GM18867 (cell line): ENCODE measurements around the gene PIANP.

Experiments used
- ATAC-seq: cut with Tn5 transposase; IDR thresholded peaks from one replicate; pipeline ENCODE4 v1.9.1; 2021; ENCODE audit warnings: mild to moderate bottlenecking, moderate library complexity; ENCODE audit not compliant: unreplicated experiment

Gene PIANP

GRCh38 chr12:6672143-6672542, 28.5 kb downstream of the PIANP start:
- no peak for ATAC-seq

GRCh38 chr12:6667559-6668210, 32.9 kb downstream of the PIANP start:
- ATAC-seq: no peak

- no peak for ATAC-seq
Observed at GRCh38 chr12:6666211-6666610, 34.4 kb downstream of the PIANP start.

- no peak for ATAC-seq
Observed at GRCh38 chr12:6664902-6665301, 35.7 kb downstream of the PIANP start.

DNA sequence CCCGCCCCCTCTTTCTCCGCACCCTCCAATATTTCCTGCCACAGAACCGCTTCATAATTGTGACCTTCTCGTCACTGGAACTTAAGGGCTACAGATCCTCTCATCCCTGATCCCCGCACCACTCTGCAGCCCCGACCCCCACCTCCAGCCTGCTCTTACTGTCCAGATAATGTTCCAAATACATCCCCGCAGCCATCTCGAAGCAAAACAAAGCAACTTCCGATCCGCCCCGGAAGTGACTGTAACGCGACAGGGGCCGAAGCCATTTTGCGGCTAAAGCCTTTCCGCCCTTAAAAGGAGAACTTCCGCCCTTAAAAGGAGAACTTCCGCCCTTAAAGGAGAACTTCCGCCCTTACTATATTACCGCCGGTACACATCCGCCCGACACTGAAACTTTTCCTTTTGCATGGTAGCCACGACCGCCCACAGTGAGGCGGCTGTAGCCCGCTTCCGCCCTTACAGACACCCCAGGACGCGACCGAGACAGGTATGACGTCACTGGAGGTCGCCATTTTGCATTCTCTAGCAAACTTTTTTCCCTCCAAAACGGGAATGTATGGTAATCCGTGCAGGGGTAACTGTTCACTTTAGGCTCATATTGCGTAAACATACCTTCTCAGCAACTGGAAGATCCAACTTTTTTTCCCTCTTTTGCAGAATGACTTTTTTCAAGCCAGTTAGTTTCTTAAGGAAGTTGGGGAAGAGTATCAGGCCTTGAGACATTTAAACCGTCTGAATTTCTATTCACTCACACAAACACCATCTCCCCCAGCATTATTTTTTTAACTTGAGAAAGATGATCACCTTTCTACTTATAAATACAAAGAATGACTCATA, 37.5 kb downstream of the PIANP start, which contains the start of gene ING4:
Gene ING4 (minus strand): TSS at position 214 of the 837 bp plus-strand sequence. CDS start 18 bp downstream, at position 196.
- ATAC-seq: peak; percentile 98

DNA sequence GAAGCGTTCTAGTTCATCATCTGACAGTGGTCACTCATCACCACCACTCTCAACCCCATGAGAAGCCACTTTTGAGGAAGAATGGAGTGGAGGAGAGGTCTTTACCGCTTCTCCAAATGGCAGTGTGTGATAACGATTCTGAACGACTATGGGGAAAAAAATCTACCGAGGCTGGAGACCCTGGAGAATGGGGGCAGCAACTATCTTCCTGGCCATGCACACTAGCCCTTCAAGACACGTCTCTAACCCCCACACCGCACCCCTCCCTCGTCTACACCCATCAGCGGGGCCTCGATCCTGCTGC, 38.1 kb downstream of the PIANP start:
- ATAC-seq: no peak

- no peak for ATAC-seq
Observed at GRCh38 chr12:6653987-6654386, 46.6 kb downstream of the PIANP start.

- ATAC-seq: no peak
Observed at GRCh38 chr12:6653342-6653741, 47.3 kb downstream of the PIANP start.

- no peak for ATAC-seq
Observed at GRCh38 chr12:6652391-6652790, 48.2 kb downstream of the PIANP start.

DNA sequence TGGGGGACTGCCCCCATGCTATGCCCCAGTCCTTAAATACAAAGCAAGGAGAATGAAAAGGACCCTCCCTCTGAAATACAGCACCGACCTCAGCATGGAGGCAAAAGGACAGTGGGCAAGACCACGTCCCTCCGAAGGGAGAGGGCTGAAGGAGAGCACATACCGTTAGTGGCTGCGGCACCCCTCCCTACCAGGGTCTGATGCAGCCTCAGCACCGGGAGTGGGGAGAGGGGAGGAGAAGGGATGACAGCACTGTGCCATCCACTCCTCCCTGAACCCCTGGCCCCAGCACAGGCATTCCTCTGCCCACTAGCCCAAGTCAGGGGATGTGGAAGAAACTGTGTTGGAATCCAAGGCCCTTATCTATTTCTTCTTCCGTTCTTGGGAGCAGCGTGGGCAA, 49.8 kb downstream of the PIANP start:
- ATAC-seq: no peak

GRCh38 chr12:6647083-6647604, 53.5 kb downstream of the PIANP start, which contains the start of gene ACRBP:
ACRBP (minus strand) TSS chr12:6647432; CDS start chr12:6647366, 66 bp downstream.
- ATAC-seq: peak; percentile 64

DNA sequence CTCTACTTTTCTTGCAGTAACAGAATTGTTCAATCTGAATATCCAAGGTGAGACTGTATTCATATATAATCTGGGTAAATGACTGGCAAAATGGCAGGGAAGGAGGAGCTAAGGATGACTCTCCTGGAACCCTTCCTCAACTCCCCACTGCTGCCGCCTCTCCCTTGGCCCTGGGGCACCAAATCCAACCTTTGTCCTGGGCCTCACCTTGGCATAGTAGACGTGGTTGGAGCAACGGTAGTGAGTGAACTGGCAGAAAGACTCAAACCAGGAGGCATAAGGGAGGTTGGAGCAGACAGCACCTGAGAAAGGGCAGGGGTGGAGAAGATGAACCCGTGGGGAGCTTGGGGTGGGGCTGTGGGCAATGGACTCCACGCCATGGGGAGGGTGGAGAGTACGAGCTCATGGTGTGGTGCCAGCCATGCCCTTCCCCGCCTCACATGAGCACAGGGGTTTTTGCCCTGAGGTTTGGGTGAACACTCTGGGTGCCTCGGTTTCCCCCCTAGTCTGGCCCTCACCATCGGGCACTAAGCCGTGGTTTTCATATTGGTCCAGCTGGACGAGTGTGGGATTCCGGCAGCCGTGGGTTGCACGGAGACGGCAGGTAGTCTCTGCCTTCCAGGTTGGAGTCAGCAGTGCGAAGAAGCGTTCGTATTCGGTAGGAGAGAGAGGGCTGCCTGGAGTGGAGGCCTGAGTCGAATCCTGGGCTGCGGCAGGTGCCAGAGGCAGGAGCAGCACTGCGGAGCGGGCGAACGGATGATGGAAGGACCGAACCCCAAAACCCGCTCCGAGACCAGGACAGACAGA, 54.1 kb downstream of the PIANP start:
- peak; percentile 8 for ATAC-seq

GRCh38 chr12:6644903-6645302, 55.7 kb downstream of the PIANP start:
- no peak for ATAC-seq

DNA sequence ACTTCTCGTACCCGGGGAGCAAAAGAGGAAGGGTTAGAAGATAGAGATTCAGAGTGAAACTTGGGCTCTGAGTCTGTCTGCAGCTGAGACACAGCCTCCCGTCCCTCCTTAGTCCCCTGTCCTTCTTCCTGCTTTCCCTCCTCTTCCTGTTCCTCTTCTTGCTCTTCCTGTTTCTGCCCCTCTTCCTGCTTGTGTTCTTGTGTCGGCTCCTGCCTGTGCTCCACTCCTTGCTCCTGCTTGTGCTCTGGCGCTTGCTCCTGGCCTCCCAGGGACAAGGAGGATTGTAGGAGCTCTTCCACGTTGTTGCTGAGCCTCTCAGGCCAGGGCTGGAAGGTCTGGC, 56.4 kb downstream of the PIANP start:
- ATAC-seq: no peak
